PC-9 (cell line): ENCODE measurements around the gene CFAP99. TPM values are rescaled to one million over a fixed set of nuclear protein-coding genes. Genes with fewer than 3 reads are reported as not detected.

ENCODE experiments used
- BruUV-seq: library from RNA; stranded (reverse); fragments of 400-500 nt; replicated peaks from 2 replicates; lab custom pipeline; 2021; lab: Mats Ljungman, UMichigan
- CTCF ChIA-PET: fragments of 300-600 bp; sonication (Branson Sonifier 250); formaldehyde crosslinking; loops from one replicate; lab custom pipeline; 2022; ENCODE audit warnings: antibody characterized with exemption; lab: Charles Lee
- POLR2A ChIA-PET: fragments of 300-600 bp; sonication (Branson Sonifier 250); formaldehyde crosslinking; loops from one replicate; lab custom pipeline; 2022; ENCODE audit warnings: antibody characterized with exemption; ENCODE audit not compliant: unreplicated experiment; lab: Charles Lee
- DNase-seq, 2 experiments: peaks; one replicate each; pipeline versions ENCODE4 v3.0.0 to v3.0.0-alpha.2; 2015 to 2022; ENCODE audit warnings: mixed read lengths in 1 of 2
- H2AFZ ChIP-seq: fragments of 200-600 bp; sonication (generic); 2 replicates; pipeline ENCODE4 v1.8.1; 2017; ENCODE audit warnings: antibody characterized with exemption
- H3F3A ChIP-seq: fragments of 200-600 bp; sonication (generic); 2 replicates; pipeline ENCODE4 v1.8.1; 2017; ENCODE audit warnings: antibody characterized with exemption, mild to moderate bottlenecking, low read depth; ENCODE audit not compliant: insufficient read depth
- H3K27ac ChIP-seq: fragments of 200-600 bp; sonication (generic); 2 replicates; pipeline ENCODE4 v1.6.1; 2016; ENCODE audit warnings: mixed run types
- H3K27me3 ChIP-seq: fragments of 200-600 bp; sonication (generic); 2 replicates; pipeline ENCODE4 v1.6.1; 2016; ENCODE audit warnings: low read depth, mixed run types; ENCODE audit not compliant: insufficient read depth
- H3K36me3 ChIP-seq: fragments of 200-600 bp; sonication (generic); 2 replicates; pipeline ENCODE4 v1.6.1; 2016; ENCODE audit warnings: low read depth, mixed run types
- H3K4me1 ChIP-seq: fragments of 200-600 bp; sonication (generic); replicated peaks from 2 replicates; pipeline ENCODE4 v1.6.1; 2016; ENCODE audit warnings: mixed run types; ENCODE audit not compliant: insufficient read depth
- H3K4me2 ChIP-seq: fragments of 200-600 bp; sonication (generic); 2 replicates; pipeline ENCODE4 v1.6.1; 2017; ENCODE audit warnings: mixed run types
- H3K4me3 ChIP-seq: fragments of 200-600 bp; sonication (generic); 2 replicates; pipeline ENCODE4 v1.6.1; 2016; ENCODE audit warnings: mixed run types
- H3K79me2 ChIP-seq: fragments of 200-600 bp; sonication (generic); 2 replicates; pipeline ENCODE4 v1.6.1; 2017; ENCODE audit warnings: low read depth, mixed run types
- H3K9me2 ChIP-seq: fragments of 200-600 bp; sonication (generic); 2 replicates; pipeline ENCODE4 v1.8.1; 2017; ENCODE audit warnings: mild to moderate bottlenecking; ENCODE audit not compliant: insufficient read depth
- H3K9me3 ChIP-seq: fragments of 200-600 bp; sonication (generic); 2 replicates; pipeline ENCODE4 v1.8.1; 2016; ENCODE audit warnings: low read depth; ENCODE audit not compliant: insufficient read depth
- H4K20me1 ChIP-seq: fragments of 200-600 bp; sonication (generic); 2 replicates; pipeline ENCODE4 v1.8.1; 2017; ENCODE audit not compliant: insufficient read depth
- CTCF ChIP-seq: fragments of 200-600 bp; sonication (generic); conservative IDR thresholded peaks from 2 replicates; pipeline ENCODE4 v1.6.1; 2017; ENCODE audit warnings: mixed run types, antibody characterized with exemption, mild to moderate bottlenecking, moderate library complexity
- EZH2 ChIP-seq: fragments of 200-600 bp; sonication (generic); IDR thresholded peaks from 2 replicates; pipeline ENCODE4 v1.8.0; 2017; ENCODE audit warnings: antibody characterized with exemption, low read depth
- intact Hi-C: fragments of 100-400 bp; cut with micrococcal nuclease; formaldehyde crosslinking; loops from one replicate; pipeline ENCODE4 v1.10.0; 2022; ENCODE audit not compliant: unreplicated experiment
- total RNA-seq: library from RNA; stranded (reverse); gene quantifications from 2 replicates; pipeline ENCODE4 v1.2.3, GENCODE V29; 2021

Gene CFAP99
- total RNA-seq, 1 experiment from 2014 or later: 0.85 TPM

DNA sequence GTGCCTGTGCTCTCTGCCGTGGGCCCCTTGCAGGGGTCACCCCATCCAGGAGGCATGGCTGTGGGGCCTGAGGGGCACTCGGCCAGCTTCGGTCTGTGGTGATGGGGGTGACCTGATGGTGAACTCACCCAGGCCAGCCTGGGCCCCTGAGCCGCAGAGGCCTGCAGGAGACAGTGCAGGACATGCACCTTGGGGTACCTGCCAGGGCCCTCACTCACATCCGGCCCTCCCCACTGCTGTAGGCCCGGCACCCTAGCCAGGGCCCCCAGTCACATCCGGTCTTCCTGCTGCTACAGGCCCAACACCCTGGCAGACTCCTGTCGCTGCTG lies 7.3 kb downstream of the CFAP99 start:
- peaks cover 17% of the 10 kb centered on the region for H3F3A ChIP-seq
- no peak for DNase-seq
- H3K27ac ChIP-seq: no peak overlapping the region
- H3K4me3 ChIP-seq: no peak overlapping the region
- ChIA-PET POLR2A (no interaction called here), CTCF (no interaction called here)
- H3K9me2 ChIP-seq: no peaks in the 10 kb centered on the region
- no peaks in the 10 kb centered on the region for H3K9me3 ChIP-seq
- H3K4me1 ChIP-seq: no peaks in the 10 kb centered on the region
- H3K79me2 ChIP-seq: no peaks in the 10 kb centered on the region
- peaks cover 30% of the 10 kb centered on the region for H3K27me3 ChIP-seq
- peaks cover 16% of the 10 kb centered on the region for H4K20me1 ChIP-seq
- intact Hi-C loops: no loop called here
- TF ChIP-seq EZH2 (no peak), CTCF (no peak)
- no peaks in the 10 kb centered on the region for H3K36me3 ChIP-seq
- no TSS peak for BruUV-seq
- H2AFZ ChIP-seq: no peak overlapping the region
- H3K4me2 ChIP-seq: no peak overlapping the region

GRCh38 chr4:2426711-2427275 lies 8.0 kb downstream of the CFAP99 start:
- no TSS peak for BruUV-seq

GRCh38 chr4:2427383-2428334 lies 8.9 kb downstream of the CFAP99 start:
- ChIA-PET CTCF (no interaction called here), POLR2A (no interaction called here)
- no peak for DNase-seq
- no peaks in the 10 kb centered on the region for H3K79me2 ChIP-seq
- intact Hi-C loops: no loop called here
- BruUV-seq: no TSS peak
- TF ChIP-seq EZH2 (no peak), CTCF (no peak)
- no peak overlapping the region for H3K4me2 ChIP-seq
- no peak overlapping the region for H3K27ac ChIP-seq
- no peaks in the 10 kb centered on the region for H3K36me3 ChIP-seq
- H3K4me3 ChIP-seq: no peak overlapping the region
- peaks cover 27% of the 10 kb centered on the region for H3F3A ChIP-seq
- H2AFZ ChIP-seq: no peak overlapping the region
- no peaks in the 10 kb centered on the region for H3K9me2 ChIP-seq
- H4K20me1 ChIP-seq: peaks cover 23% of the 10 kb centered on the region
- H3K4me1 ChIP-seq: no peaks in the 10 kb centered on the region
- peaks cover 14% of the 10 kb centered on the region; the same call in 1 of the 2 replicates for H3K27me3 ChIP-seq
- no peaks in the 10 kb centered on the region for H3K9me3 ChIP-seq

More at GRCh38 chr4:2426711-2427275, 8.0 kb downstream of the CFAP99 start:
- Histone ChIP-seq H3K4me3 (no peak overlapping the region), H3K27ac (no peak overlapping the region), H3F3A (peaks cover 25% of the 10 kb centered on the region), H4K20me1 (peaks cover 20% of the 10 kb centered on the region), H3K9me3 (no peaks in the 10 kb centered on the region), H3K79me2 (no peaks in the 10 kb centered on the region), H2AFZ (no peak overlapping the region), H3K4me1 (no peaks in the 10 kb centered on the region), H3K27me3 (peaks cover 23% of the 10 kb centered on the region), H3K36me3 (no peaks in the 10 kb centered on the region), H3K9me2 (no peaks in the 10 kb centered on the region), H3K4me2 (no peak overlapping the region)
- CTCF ChIA-PET: no interaction called here
- DNase-seq: no peak
- POLR2A ChIA-PET: no interaction called here
- intact Hi-C loops: no loop called here
- TF ChIP-seq EZH2 (no peak), CTCF (no peak)
